GM19351 (cell line): ENCODE measurements around the gene CRHR1.

ENCODE experiments used
- ATAC-seq: cut with Tn5 transposase; IDR thresholded peaks from one replicate; pipeline ENCODE4 v1.9.1; 2021; ENCODE audit warnings: mild to moderate bottlenecking, moderate library complexity; ENCODE audit not compliant: unreplicated experiment

The CRHR1 gene

GRCh38 chr17:45841883-45842525 lies 57.9 kb downstream of the CRHR1 start:
- ATAC-seq: no peak

GRCh38 chr17:45843722-45844121 lies 59.6 kb downstream of the CRHR1 start:
- ATAC-seq: no peak

GRCh38 chr17:45844695-45845375 lies 60.7 kb downstream of the CRHR1 start, which contains the start of gene SPPL2C:
Gene SPPL2C (plus strand): TSS chr17:45844881. CDS start chr17:45844907, 26 bp downstream.
- ATAC-seq: no peak

GRCh38 chr17:45845376-45846185 lies 61.5 kb downstream of the CRHR1 start:
- no peak for ATAC-seq

GRCh38 chr17:45846223-45846622 lies 62.1 kb downstream of the CRHR1 start:
- ATAC-seq: no peak

- ATAC-seq: no peak
Observed at GRCh38 chr17:45846646-45847045, 62.5 kb downstream of the CRHR1 start.

GRCh38 chr17:45847101-45847500 lies 63.0 kb downstream of the CRHR1 start:
- no peak for ATAC-seq

- no peak for ATAC-seq
Observed at GRCh38 chr17:45847747-45848146, 63.6 kb downstream of the CRHR1 start.

- no peak for ATAC-seq
Observed at GRCh38 chr17:45848405-45848804, 64.3 kb downstream of the CRHR1 start.

GRCh38 chr17:45848868-45849535 lies 64.9 kb downstream of the CRHR1 start:
- ATAC-seq: no peak

- ATAC-seq: no peak
Observed at GRCh38 chr17:45849536-45849990, 65.4 kb downstream of the CRHR1 start.

GRCh38 chr17:45850011-45850410 lies 65.9 kb downstream of the CRHR1 start:
- no peak for ATAC-seq

GRCh38 chr17:45850468-45850867 lies 66.3 kb downstream of the CRHR1 start:
- ATAC-seq: no peak

- ATAC-seq: no peak
Observed at GRCh38 chr17:45851022-45851421, 66.9 kb downstream of the CRHR1 start.

- no peak for ATAC-seq
Observed at GRCh38 chr17:45851464-45851863, 67.3 kb downstream of the CRHR1 start.

- ATAC-seq: no peak
Observed at GRCh38 chr17:45851873-45852272, 67.8 kb downstream of the CRHR1 start.

GRCh38 chr17:45852535-45853297 lies 68.6 kb downstream of the CRHR1 start:
- ATAC-seq: no peak

GRCh38 chr17:45854209-45854608 lies 70.1 kb downstream of the CRHR1 start:
- no peak for ATAC-seq

- no peak for ATAC-seq
Observed at GRCh38 chr17:45855691-45856336, 71.7 kb downstream of the CRHR1 start.
